Sciatic nerve (tissue), 2 donors: ENCODE results near the gene TRAK2. TPM values are rescaled to one million over a fixed set of nuclear protein-coding genes. Genes with fewer than 3 reads are reported as not detected.

Source experiments
- ATAC-seq: fragments of 200-7000 bp; cut with Tn5 transposase; one replicate; pipeline ENCODE4 v1.9.1; 2020; ENCODE audit warnings: mild to moderate bottlenecking, moderate library complexity
- DNase-seq: peaks from one replicate; pipeline ENCODE4 v3.0.0-alpha.2; 2020; ENCODE audit warnings: low spot score
- intact Hi-C: fragments of 100-400 bp; cut with DNase I; formaldehyde crosslinking; loops from one replicate; pipeline ENCODE4 v1.14.2; 2022
- total RNA-seq: library from RNA; stranded (reverse); fragmentation: NEBNext Ultra II Directional; extraction: Animal tissue kit (Norgen Biotek cat#: 25700); gene quantifications from one replicate; pipeline ENCODE4 v1.2.1, GENCODE V29; 2021
- donor health status: DM: no; HTN: no; CAD: no.
- donor health status: DM: no; HTN: no; CAD: no.

TRAK2 gene
- total RNA-seq, 1 donor from 2014 or later, result 55.1 TPM

DNA sequence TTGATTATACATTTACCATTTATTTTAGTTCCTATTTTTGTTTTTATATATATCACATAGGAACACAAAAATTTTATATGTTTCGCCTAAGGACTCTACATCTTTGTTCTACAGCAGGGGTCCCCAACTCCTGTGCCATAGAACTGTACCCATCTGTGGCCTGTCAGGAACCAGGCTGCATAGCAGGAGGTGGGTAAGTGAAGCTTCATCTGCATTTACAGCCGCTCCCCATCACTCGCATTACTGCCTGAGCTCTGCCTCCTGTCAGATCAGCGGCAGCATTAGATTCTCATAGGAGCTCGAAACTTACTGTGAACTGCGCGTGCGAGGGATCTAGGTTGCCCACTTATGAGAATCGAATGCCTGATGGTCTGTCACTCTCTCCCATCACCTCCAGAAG, 25.3 kb downstream of the TRAK2 start:
- no peak for DNase-seq
- no peak for ATAC-seq
- intact Hi-C loops, result no loop called here

DNA sequence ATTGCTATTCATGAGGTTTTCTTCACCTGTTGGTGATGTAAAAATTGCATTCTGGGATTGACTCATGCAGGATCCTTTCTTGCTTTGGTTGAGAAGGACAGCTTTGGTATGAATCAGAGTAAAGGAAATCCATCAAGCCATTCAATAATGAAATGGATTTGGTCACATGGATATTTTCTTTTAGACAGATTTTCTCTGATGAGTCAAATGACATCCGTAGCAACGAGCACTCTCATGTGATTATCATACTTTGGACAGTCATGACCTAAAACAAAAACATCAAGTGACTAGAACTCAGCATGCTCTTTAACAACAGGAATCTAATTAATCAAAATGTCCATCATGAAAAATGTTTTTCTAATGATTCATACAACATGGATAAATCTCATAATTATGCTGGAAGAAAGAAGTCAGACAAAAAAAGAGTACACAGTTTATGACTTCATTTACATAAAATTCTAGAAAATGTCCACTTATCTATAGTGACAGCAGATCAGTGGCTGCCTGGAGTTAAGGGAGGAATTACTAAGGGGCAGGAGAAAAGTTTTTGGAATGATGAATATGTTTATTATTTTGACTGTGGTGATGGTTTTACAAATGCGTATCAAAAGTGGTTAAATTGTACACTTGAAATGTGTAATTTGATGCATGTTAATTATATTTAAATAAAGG, 30.7 kb downstream of the TRAK2 start:
- peak; percentile 63 for ATAC-seq

DNA sequence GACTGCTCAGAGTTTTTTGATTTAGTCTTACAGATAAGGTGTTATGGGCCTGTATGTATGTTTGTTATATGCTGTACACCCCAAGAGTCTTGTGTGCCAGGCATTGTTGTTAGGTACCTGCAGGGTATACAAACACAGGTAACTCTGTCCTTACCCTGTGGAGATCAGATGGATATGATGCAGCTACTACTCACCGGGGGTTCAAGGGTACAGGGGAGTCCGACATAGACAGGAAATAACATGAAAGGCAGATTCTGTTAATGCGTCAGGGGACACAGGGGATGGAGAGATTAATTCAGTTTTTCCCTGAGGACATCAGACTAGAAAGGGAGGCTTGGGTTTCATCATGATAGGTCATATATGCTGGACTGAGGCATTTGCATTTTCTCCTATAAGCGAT, 31.3 kb downstream of the TRAK2 start:
- DNase-seq, result no peak
- no peak for ATAC-seq
- intact Hi-C loops, result no loop called here

More for the DNA sequence above, 30.7 kb downstream of the TRAK2 start:
- intact Hi-C loops, result no loop called here
- no peak for DNase-seq

DNA sequence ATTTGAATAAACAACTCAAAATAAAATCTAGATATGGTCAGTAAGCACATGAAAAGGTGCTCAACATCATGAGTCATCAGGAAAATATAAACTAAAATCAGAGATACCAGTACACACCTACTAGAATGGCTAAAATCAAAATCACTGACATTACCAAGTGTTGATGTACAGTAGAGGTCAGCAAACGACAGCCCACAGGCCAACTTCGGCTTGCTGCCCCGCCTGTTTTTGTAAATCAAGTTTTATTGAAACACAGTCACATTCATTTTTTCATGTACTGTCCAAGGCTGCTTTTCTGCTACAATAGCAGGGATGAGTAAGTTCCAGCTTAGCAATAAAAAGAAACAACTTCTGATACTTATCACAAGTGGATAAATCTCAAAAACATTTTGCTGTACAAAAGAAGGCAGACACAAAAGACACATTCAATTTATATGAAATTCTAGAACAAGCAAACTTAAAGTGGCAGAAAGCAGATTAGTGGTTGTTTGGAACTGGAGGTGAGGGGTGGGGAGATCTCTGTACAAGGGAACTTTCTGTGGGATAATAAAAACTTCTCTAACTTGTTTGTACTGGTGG, 32.1 kb downstream of the TRAK2 start:
- intact Hi-C loops, result no loop called here
- ATAC-seq, result no peak
- DNase-seq, result no peak

DNA sequence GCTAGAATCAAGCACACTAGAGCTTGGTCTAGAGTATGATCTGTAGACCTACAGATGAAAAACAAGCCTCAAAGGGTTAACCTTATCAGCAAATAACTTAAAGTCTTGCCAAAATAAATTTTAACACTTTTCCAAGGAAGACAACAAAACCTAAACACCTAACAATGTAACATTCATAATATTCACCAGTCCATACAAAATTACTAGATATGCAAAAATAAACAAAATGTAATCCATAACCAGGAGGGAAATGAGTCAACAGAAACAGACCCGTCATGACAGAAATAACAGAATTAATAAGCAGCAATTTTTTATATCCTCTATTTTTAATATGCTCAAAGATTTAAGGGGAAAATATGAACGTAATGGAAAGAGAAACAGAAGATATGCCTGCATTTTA, 36.1 kb downstream of the TRAK2 start:
- ATAC-seq (no peak), DNase-seq (no peak)
- intact Hi-C loops, result no loop called here

DNA sequence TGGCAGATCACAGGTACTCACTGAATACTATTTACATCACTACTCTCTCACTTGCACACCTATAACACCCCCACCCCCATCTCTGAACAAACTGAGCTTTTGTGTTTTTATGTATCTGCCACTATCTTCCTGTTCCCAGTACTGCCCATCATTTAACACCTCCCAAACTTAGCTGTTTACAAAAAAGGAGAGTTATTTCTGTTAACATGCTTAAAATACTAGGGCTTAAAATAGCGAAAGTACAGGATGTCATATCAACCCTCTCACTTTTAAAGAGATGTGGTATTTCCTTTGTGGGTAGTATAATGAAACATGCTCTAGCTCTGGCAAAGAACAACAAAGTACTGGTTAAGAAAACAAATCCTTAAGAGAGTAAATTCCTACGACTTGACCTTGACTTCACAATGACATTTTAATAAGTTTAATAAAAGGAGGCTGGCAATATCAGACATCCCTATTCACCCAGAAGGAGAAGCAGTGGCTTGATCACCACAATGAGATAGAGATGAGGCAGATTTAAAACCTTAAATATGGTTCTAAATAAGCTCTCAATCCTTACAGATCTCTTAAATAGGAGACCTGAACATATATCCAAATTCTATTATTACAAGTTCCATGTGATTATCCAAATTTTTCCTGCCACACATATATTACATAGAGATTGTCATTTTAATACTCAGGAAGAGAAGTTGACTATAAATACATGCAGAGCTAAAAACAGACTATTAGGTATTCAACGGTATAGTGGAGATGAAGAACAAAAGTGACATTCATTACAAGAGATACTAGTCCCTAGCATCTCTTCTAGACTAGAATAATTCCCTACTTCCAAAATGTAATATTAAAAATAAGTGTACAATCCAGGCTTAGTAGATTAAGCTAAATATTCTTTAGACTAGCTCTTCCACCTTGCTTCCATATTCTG, 36.9 kb downstream of the TRAK2 start:
- intact Hi-C loops, result no loop called here
- ATAC-seq, result peak; percentile 73
- DNase-seq, result no peak

- intact Hi-C loops, result no loop called here
- no peak for DNase-seq
- no peak for ATAC-seq
These were observed 37.7 kb downstream of the TRAK2 start for GRCh38 chr2:201413552-201413951.

- DNase-seq (no peak), ATAC-seq (no peak)
- intact Hi-C loops, result no loop called here
These were observed 38.1 kb downstream of the TRAK2 start for GRCh38 chr2:201413143-201413542.

GRCh38 chr2:201411421-201411820, 39.8 kb downstream of the TRAK2 start:
- intact Hi-C loops, result no loop called here
- DNase-seq (no peak), ATAC-seq (peak; percentile 64)

- intact Hi-C loops, result no loop called here
- no peak for DNase-seq
- ATAC-seq, result no peak
These were observed 42.3 kb downstream of the TRAK2 start for GRCh38 chr2:201408931-201409330.

DNA sequence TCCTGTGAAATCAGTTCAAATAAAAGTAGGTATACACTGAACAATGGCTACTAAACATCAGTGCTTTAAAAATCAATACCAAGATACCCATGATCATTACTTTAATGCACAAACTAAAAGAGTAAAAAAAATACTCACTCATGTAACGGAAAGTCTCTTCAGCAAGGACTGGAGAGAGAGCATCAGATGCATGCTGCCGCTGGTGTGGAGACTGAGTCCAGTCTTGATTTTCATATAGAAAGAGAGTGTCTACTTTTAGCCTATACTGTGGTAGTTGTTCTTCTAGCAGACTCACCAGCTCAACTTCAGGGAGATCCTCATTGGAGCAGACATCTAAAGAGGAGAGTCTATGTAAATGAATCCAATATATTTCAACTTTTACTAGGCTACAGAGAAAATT, 44.0 kb downstream of the TRAK2 start:
- intact Hi-C loops, result no loop called here
- DNase-seq (no peak), ATAC-seq (no peak)

DNA sequence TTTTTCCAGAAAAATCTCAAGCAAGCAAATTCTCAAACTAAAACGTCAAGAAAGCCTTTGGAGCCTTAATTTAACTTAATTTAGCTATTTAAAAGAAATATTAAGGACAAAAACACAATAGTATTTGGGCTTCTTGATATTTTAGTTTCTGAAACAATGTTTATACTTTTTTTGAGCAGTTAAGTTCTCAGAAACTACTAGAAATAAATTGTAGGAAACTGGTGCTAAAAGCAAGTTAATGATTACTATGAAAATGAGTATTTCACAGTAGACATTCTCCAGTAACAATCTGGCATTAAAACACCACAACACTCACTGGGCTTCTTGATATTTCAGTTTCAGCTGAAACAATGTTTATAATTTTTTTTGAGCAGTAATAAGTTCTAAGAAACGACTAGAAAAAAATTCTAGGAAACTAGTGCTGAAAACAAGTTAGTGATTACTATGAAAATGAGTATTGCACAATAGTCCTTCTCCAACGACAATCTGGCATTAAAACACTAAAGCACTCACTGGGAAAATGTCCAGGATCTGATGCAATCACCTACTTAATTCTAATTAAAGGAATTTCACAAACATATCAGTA, 45.1 kb downstream of the TRAK2 start:
- DNase-seq (no peak), ATAC-seq (peak; percentile 87)
- intact Hi-C loops, result no loop called here

DNA sequence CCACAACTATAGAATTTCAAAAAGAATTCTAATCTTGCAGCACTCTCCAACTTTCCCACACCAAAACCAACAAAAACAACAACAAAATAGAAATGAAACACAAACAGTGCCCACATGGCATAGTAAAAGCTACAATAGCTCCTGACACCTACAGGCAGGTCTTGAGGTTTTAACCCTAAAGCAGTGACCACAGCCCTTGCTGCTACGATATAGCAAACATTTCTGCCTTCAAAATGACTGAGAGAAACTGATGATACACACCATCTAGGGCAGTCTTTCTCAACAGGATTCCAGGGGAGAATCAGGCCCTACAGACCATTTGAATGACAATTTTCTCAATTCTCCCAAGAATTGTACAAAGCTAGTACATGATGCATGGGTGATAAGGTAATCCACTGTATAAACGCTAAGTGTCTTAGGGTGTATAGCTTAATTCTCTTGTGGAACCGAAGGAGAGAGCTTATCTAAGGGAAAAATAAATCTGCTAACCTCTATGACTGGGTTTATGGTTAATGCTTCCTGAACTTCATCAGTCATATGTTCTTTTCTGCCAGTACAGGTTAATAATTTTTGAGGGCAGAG, 46.5 kb downstream of the TRAK2 start:
- intact Hi-C loops, result no loop called here
- no peak for ATAC-seq
- DNase-seq, result no peak

DNA sequence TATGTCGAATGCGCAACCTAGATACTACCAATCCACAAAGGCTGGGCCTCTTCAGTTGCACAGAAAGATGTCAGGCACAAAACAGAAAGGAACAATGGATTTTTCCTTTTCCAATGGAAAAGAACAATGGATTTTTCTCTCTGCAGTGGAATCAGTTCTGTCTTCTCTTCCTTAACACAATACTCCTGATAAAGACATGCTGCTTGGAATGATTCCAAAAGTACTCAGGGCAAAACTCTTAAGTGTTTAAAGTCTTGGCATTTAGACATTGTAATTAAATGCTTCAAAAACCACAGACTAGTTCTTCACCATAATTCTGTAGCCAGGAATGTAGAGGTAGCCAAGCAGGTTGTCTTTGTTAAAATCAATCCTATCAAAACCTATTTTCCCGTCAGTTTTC, 47.4 kb downstream of the TRAK2 start:
- no peak for ATAC-seq
- intact Hi-C loops, result no loop called here
- no peak for DNase-seq

GRCh38 chr2:201402651-201403562, 48.4 kb downstream of the TRAK2 start:
- DNase-seq, result no peak

DNA sequence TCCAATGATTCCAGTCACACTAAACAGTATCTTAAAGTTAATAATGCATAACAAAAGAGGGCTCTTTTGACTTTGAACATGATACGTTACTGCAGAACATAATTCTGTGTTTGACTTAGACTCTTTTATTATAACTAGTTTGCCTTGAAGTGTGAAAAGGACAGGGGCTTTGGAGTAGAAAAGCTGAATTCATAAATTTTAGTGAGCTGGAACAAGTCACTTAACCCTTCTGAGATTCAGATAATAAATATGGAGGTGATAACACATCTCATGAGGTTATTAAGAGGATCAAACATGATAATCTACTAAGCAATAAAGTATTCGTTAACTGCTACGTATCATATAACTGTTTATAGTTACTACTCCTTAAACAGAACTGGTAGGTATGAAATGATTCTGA, 49.4 kb downstream of the TRAK2 start:
- DNase-seq (no peak), ATAC-seq (no peak)
- intact Hi-C loops, result no loop called here

More at GRCh38 chr2:201402651-201403562, 48.4 kb downstream of the TRAK2 start:
- intact Hi-C loops, result no loop called here
- no peak for ATAC-seq

GRCh38 chr2:201396595-201396994, 54.7 kb downstream of the TRAK2 start:
- ATAC-seq (no peak), DNase-seq (no peak)
- intact Hi-C loops, result no loop called here

GRCh38 chr2:201383136-201383535, 68.1 kb downstream of the TRAK2 start:
- peak; percentile 71 for ATAC-seq
- no peak for DNase-seq
- intact Hi-C loops, result no loop called here
